Muscle of back (tissue), 11 donors: ENCODE measurements around the gene TUBGCP5. TPM values are rescaled to one million over a fixed set of nuclear protein-coding genes. Genes with fewer than 3 reads are reported as not detected.
"Not testable (repeated sequence)": the region's sequence is repeated elsewhere in the genome, so short reads cannot be mapped to it uniquely, and the experiment has no call there.

Experiments used
- DNase-seq, 3 donors: peaks; one replicate each; pipeline versions ENCODE4 v3.0.0 to v3.0.0-alpha.2; 2013
- polyA plus RNA-seq, 10 donors: library from polyadenylated mRNA; unstranded; fragments of 120-200 nt; gene quantifications; one replicate each; pipeline ENCODE4 v1.2.1, GENCODE V29; 2013; ENCODE audit not compliant: insufficient read length in 10 of 10

TUBGCP5 gene
- polyA plus RNA-seq, 10 donors = 9.2 to 25.9 (median 15.7) TPM

- DNase-seq = not testable (repeated sequence)
These were observed 4.2 kb upstream of the TUBGCP5 start for GRCh38 chr15:23043535-23043934.

DNA sequence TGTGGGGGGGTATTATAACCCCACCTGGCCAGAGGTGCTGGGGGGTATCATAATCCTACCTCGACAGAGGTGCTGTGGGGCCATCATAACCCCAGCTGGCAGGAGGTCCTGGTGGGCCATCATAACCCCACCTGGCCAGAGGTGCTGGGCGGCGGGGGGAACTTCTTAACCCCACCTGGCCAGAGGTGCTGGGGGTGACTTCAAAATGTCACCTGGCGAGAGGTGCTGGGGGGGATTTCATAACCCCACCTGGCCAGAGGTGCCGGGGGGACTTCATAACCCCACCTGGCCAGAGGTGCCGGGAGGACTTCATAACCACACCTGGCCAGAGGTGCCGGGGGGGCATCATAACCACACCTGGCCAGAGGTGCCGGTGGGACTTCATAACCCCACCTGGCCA lies 2.4 kb upstream of the TUBGCP5 start:
- not testable (repeated sequence) for DNase-seq

DNA sequence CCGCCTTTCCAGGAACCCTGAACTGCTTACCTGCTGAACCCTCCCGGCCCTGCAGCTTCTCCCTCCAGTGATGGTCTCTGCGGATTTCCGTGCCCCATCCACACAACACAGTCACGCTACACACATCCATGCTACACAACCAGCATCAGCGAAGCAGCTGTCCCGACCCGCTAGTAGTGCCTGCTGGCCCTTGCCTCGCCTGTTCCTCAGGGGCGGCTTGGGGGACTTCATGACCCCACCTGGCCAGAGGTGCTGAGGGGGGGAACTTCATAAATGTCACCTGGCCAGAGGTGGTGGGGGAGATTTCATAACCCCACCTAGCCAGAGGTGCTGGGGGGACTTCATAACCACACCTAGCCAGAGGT lies 530 bp upstream of the TUBGCP5 start:
- DNase-seq = peak in 1 of 3 donors; percentile 1

DNA sequence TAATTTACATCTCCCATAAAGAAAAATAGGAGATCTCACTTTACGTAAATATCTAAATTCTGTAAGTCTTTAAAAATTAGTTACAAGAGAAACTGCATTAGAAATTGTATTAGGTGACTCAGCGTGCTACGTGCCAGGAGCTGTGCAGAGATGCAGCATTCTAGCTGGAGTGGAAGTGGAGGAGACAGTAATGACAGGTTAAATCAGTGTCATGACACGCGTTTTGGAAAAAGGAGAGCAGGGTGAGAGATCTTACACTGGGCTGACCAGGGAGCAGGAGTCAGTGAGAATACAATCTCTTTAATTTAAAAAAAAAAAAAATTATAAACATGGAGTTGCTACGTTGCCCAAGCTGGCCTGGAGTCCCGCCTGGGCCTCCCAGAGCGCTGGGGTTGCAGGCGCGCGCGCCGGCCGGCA lies 635 bp downstream of the TUBGCP5 start:
- DNase-seq = peak in 1 of 3 donors; percentile 23

GRCh38 chr15:23035964-23036566 lies 3.3 kb downstream of the TUBGCP5 start:
- peak; percentile 20 to 52 (median 21) for DNase-seq

GRCh38 chr15:23033979-23034378 lies 5.4 kb downstream of the TUBGCP5 start:
- DNase-seq = no peak

- DNase-seq = no peak
These were observed 13.2 kb downstream of the TUBGCP5 start for GRCh38 chr15:23026218-23026617.

DNA sequence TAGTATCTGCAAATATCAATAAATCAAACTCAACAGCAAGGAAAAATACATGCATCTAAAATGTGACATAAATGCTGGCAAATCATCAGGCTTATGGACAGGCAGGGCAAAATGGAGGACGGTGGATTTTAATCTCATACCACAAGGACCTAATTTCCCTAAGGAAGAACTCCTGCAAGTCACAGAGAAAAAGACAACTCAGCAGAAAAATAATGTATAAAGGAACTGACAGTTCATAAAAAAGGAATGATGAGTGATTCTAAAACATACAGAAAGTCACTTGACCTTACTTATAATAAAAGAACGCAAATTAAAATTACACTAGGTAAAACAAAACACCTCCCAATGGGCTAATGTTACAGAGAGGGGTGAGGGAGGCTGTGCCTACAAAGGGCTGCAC lies 17.2 kb downstream of the TUBGCP5 start:
- DNase-seq = no peak

GRCh38 chr15:23014394-23015000 lies 24.9 kb downstream of the TUBGCP5 start:
- DNase-seq = no peak

- DNase-seq = no peak
These were observed 25.7 kb downstream of the TUBGCP5 start for GRCh38 chr15:23013681-23014080.

GRCh38 chr15:23012616-23013015 lies 26.8 kb downstream of the TUBGCP5 start:
- DNase-seq = not testable (repeated sequence)

DNA sequence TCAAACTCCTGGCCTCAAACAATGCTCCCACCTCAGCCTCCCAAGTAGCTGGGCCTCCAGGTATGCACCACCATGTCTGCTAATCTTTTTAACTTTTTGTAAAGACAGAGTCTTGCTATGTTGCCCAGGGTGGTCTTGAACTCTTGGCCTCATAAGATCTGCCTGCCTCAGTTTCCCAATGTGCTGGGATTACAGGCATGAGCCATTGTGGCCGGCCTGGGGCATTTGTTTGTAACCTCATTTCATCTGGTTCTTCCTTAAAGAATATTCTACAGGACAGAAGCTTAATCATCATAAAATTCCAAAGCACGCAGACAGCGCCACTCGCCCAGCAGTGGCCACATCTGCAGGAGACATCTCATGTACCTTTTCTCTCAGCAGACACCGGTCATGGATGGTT lies 35.6 kb downstream of the TUBGCP5 start:
- no peak for DNase-seq

GRCh38 chr15:23002920-23003319 lies 36.4 kb downstream of the TUBGCP5 start:
- DNase-seq = no peak

- DNase-seq = no peak
These were observed 43.6 kb downstream of the TUBGCP5 start for GRCh38 chr15:22995795-22996194.

DNA sequence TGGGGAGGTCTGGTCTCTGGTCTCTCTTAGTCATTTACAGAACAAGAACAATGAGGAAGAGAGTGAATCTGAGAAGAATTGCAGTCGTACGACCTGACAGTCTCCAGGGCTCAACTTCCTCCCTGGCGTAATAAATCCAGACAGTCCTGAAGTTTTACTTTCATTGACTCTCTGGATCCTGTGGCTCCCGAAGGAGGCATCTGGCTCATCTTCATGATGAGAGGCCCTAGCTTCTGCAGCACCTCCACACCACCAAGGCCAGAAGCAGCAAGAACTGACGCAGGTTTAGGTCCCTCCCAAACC lies 47.4 kb downstream of the TUBGCP5 start:
- DNase-seq = no peak

GRCh38 chr15:22989576-22990477 lies 49.5 kb downstream of the TUBGCP5 start:
- DNase-seq = no peak

- DNase-seq = no peak
These were observed 50.6 kb downstream of the TUBGCP5 start for GRCh38 chr15:22988811-22989210.

DNA sequence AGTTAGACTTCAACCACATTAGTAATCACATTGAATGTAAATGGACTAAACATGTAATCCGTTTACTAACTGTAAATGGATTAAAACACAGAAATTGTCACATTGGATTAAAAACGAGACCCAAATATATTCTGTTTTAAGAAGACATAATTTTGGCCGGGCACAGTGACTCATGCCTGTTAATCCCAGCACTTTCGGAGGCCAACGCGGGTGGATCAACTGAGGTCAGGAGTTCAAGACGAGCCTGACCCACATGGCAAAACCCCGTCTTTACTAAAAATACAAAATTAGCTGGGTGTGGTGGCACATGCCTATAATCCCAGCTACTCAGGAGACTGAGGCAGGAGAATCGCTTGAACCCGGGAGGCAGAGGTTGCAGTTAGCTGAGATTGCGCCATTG lies 57.4 kb downstream of the TUBGCP5 start:
- DNase-seq = not testable (repeated sequence)

DNA sequence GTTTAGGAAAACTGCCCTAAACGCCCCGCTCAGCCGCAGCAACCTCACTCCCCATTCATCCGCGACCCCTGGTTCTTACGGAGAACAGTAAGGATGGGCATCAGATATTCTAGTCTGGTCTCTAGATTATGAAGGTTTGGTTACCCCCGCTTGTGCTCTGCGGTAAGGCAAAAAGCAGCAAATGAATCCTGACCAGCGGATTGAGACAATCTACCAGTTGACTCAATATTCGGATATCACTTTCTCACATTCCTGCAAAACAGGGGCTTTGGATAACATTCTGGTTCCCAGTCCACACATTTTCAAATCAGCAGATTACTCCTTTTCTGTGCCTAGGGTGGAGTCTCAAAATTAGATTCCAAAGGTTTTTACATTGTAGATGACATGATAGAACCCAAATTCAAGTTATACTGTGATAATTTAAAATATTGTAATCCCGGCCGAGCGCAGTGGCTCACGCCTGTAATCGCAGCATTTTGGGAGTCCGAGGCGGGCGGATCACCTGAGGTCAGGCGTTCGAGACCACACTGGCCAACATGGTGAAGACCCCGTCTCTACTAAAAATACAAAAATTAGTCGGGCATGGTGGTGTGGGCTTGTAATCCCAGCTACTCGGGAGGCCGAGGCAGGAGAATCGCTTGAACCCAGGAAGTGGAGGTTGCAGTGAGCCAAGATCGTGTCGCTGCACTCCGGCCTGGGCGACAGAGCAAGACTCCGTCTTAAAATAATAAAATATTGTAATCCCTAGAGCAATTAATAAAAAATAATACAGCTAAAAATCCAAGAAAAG lies 58.1 kb downstream of the TUBGCP5 start:
- DNase-seq = no peak

GRCh38 chr15:22980189-22981050 lies 58.9 kb downstream of the TUBGCP5 start, which contains the start of gene CYFIP1:
TSS of gene CYFIP1 (minus strand) at chr15:22980368. CDS start at chr15:22947285, 33,083 bp downstream.
- DNase-seq = peak; percentile 82 to 95 (median 89)
